ENCODE measurements around the gene TMEM50B. TPM values are rescaled to one million over a fixed set of nuclear protein-coding genes. Genes with fewer than 3 reads are reported as not detected.

Gene TMEM50B
- total and polyA plus RNA-seq, 5 donors, result 37.0 to 49.3 (median 40.7) TPM

- intact Hi-C loops (cut with DNase I), result no loop called here
- H3K27ac ChIP-seq (ENCODE audit: low read length), result no peak overlapping the region
- H3K27me3 ChIP-seq (ENCODE audit: control insufficient read depth, insufficient read depth), result no peaks in the 10 kb centered on the region
- 60% methylated on average over 7 of the region's 7 CpGs for WGBS
- ATAC-seq, result no peak
- no peak for DNase-seq
- H3K9me3 ChIP-seq (ENCODE audit: control insufficient read depth, low read length), result no peaks in the 10 kb centered on the region
- no peaks in the 10 kb centered on the region for H3K4me1 ChIP-seq (ENCODE audit: control insufficient read depth, insufficient read depth, low read length)
- no peak overlapping the region for H3K4me3 ChIP-seq (ENCODE audit: low read length)
Observed at GRCh38 chr21:33496345-33496744, 16.6 kb upstream of the TMEM50B start.

DNA sequence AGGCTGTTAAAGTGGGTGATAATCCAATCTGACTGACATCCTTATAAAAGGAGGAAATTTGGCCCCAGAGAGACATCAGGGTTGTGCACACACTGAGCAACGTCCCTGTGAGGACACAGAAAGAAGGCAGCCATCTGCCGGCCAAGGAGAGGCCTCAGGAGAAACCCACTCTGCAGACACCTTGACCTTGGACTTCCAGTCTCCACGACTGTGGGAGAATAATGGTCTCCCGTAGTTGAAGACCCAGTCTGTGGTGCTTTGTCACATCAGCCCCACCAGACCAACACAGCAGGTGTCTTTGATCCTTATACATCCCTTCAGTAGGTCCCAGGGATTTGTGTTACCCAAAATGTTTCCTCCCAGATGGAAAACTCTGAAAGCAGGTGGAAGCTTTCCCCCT, 16.0 kb upstream of the TMEM50B start:
- no peak for ATAC-seq
- Histone ChIP-seq H3K27me3 (ENCODE audit: control insufficient read depth, insufficient read depth) (no peaks in the 10 kb centered on the region), H3K9me3 (ENCODE audit: control insufficient read depth, low read length) (no peaks in the 10 kb centered on the region), H3K4me3 (ENCODE audit: low read length) (no peak overlapping the region), H3K27ac (ENCODE audit: low read length) (no peak overlapping the region), H3K4me1 (ENCODE audit: control insufficient read depth, insufficient read depth, low read length) (no peaks in the 10 kb centered on the region)
- WGBS, result 44% methylated on average over 4 of the region's 4 CpGs
- DNase-seq, result no peak
- intact Hi-C loops (cut with DNase I), result no loop called here

- ATAC-seq (no peak), DNase-seq (no peak)
- no peak overlapping the region for H3K27ac ChIP-seq (ENCODE audit: low read length)
- no peak overlapping the region for H3K4me3 ChIP-seq (ENCODE audit: low read length)
- no peaks in the 10 kb centered on the region for H3K9me3 ChIP-seq (ENCODE audit: control insufficient read depth, low read length)
- H3K4me1 ChIP-seq (ENCODE audit: control insufficient read depth, insufficient read depth, low read length), result no peaks in the 10 kb centered on the region
- no peaks in the 10 kb centered on the region for H3K27me3 ChIP-seq (ENCODE audit: control insufficient read depth, insufficient read depth)
- 76% methylated on average over 3 of the region's 3 CpGs for WGBS
- intact Hi-C loops (cut with DNase I), result no loop called here
Observed at GRCh38 chr21:33493756-33494155, 14.0 kb upstream of the TMEM50B start.

- Histone ChIP-seq H3K27me3 (ENCODE audit: control insufficient read depth, insufficient read depth) (no peaks in the 10 kb centered on the region), H3K4me3 (ENCODE audit: low read length) (no peak overlapping the region), H3K4me1 (ENCODE audit: control insufficient read depth, insufficient read depth, low read length) (no peaks in the 10 kb centered on the region), H3K9me3 (ENCODE audit: control insufficient read depth, low read length) (no peaks in the 10 kb centered on the region), H3K27ac (ENCODE audit: low read length) (no peak overlapping the region)
- no peak for ATAC-seq
- intact Hi-C loops (cut with DNase I), result no loop called here
- 57% methylated on average over 2 of the region's 2 CpGs for WGBS
- DNase-seq, result no peak
Observed at GRCh38 chr21:33492571-33492970, 12.8 kb upstream of the TMEM50B start.

DNA sequence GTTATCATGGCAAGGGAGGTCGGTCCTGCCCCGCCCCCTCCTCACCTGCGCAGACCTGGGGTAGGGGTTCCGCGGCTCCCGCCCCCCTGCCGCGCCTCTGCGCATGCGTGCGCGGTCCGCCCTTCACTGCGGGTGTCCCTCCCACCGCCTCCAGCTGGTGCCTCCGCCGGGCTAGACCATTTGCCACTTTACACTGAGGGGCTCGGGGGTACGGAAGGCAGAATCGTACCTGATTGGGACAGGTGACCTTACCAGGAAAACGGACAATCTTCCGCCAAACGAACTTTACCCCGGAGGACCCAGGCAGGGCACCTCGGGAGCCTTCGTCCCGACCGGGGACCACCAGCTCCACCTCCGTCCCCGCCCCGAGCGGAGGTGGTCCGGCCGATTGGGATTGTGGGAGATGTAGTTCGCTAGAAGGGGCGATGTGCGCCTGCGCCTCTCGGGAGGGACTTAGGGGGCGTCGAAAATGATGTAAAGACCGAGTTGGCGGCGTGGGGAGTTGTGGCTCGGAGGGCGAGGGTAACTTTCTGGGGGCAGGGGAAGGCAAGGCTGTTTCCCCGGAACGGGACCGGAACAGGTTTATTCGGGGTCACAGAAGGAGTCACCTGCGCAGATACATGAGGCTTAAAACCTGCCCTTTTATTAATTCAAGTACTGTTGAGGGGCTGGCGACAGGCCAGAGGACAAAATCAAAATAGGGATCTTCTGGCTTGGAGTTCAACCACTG, 11.8 kb upstream of the TMEM50B start, which contains the start of gene DNAJC28:
TSS of gene DNAJC28 (minus strand) at position 344 of the 730 bp plus-strand sequence. CDS start 2,323 bp downstream, outside the sequence.
- Histone ChIP-seq H3K4me3 (ENCODE audit: low read length) (peak within 1 kb of the TSS; percentile 53), H3K27me3 (ENCODE audit: control insufficient read depth, insufficient read depth) (no peaks in the 10 kb centered on the region), H3K4me1 (ENCODE audit: control insufficient read depth, insufficient read depth, low read length) (no peaks in the 10 kb centered on the region), H3K9me3 (ENCODE audit: control insufficient read depth, low read length) (no peaks in the 10 kb centered on the region), H3K27ac (ENCODE audit: low read length) (peak within 1 kb of the TSS; percentile 55)
- DNase-seq, result peak; percentile 95 to 98 (median 97)
- intact Hi-C loops (cut with DNase I), result no loop called here
- under 1% methylated on average over 52 of the region's 52 CpGs for WGBS
- ATAC-seq, result peak; percentile 99

DNA sequence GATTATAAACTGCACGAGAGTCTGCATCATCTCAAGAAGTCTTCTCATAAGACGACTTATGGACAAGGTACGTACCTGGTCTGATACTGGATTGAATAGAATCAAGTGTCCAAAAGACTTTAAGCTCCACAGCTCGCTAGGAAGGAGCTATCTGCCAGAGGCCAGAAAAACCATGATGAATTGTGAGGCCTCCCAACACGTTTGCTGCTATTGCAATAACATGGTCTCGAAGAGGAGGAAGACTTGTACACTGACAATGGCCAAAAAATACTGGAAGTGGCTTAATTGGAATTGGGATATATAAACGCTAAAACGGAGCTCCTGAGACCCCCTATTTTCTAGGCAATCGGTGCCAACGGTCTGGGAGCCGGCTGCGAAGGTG, 11.2 kb upstream of the TMEM50B start:
- H3K27me3 ChIP-seq (ENCODE audit: control insufficient read depth, insufficient read depth), result no peaks in the 10 kb centered on the region
- no peak for ATAC-seq
- H3K4me3 ChIP-seq (ENCODE audit: low read length), result peak overlapping the region; percentile 53
- DNase-seq, result no peak
- no peaks in the 10 kb centered on the region for H3K9me3 ChIP-seq (ENCODE audit: control insufficient read depth, low read length)
- intact Hi-C loops (cut with DNase I), result no loop called here
- no peak overlapping the region for H3K27ac ChIP-seq (ENCODE audit: low read length)
- WGBS, result 12% methylated on average over 12 of the region's 12 CpGs
- H3K4me1 ChIP-seq (ENCODE audit: control insufficient read depth, insufficient read depth, low read length), result no peaks in the 10 kb centered on the region

DNA sequence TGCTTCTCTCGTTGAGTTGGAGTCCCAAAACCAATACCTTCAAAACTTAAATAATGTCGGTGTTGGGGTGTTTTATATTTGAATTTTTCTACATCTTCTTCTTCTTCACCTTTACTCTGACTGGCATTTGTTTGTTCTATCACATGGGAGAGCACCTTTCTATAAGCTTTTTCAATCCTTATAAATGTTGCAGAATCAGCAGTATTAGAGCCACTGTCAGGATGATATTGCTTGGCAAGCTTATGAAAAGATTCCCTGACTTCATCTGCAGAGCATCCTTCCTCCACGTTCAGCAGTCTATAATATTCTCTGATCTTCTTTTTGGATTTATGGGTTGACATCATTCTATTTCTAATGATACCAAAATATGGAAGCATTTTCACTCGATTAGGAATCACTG, 9.2 kb upstream of the TMEM50B start:
- no peaks in the 10 kb centered on the region for H3K27me3 ChIP-seq (ENCODE audit: control insufficient read depth, insufficient read depth)
- DNase-seq, result no peak
- WGBS, result 93% methylated on average over 4 of the region's 4 CpGs
- H3K4me1 ChIP-seq (ENCODE audit: control insufficient read depth, insufficient read depth, low read length), result no peaks in the 10 kb centered on the region
- ATAC-seq, result no peak
- no peak overlapping the region for H3K27ac ChIP-seq (ENCODE audit: low read length)
- H3K4me3 ChIP-seq (ENCODE audit: low read length), result no peak overlapping the region
- no peaks in the 10 kb centered on the region for H3K9me3 ChIP-seq (ENCODE audit: control insufficient read depth, low read length)
- intact Hi-C loops (cut with DNase I), result no loop called here

DNA sequence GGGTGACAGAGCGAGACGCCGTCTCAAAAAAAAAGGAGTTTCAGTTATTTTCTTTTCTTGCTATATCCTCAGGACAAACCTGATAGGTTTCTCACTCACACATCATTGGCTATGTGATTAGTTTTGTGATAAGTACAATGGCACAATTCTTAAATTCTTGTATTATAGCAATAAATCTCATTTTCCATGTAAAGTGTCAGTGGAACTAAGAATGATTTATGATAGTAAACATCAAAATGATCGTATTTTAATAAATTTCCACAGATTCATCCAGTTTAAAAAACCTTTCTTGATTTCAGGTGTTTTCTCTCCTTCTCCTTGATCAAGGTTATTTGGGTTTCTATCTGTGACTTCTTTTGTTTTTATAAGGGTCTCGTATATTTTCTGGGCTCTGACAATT, 8.2 kb upstream of the TMEM50B start:
- WGBS, result 96% methylated on average over 5 of the region's 5 CpGs
- intact Hi-C loops (cut with DNase I), result no loop called here

GRCh38 chr21:33481314-33481943, 1.7 kb upstream of the TMEM50B start:
- DNase-seq (peak in 1 of 3 donors; percentile 30), ATAC-seq (no peak)
- Histone ChIP-seq H3K4me3 (ENCODE audit: low read length) (no peak overlapping the region), H3K4me1 (ENCODE audit: control insufficient read depth, insufficient read depth, low read length) (peaks cover 5% of the 10 kb centered on the region), H3K27ac (ENCODE audit: low read length) (no peak overlapping the region), H3K27me3 (ENCODE audit: control insufficient read depth, insufficient read depth) (no peaks in the 10 kb centered on the region), H3K9me3 (ENCODE audit: control insufficient read depth, low read length) (no peaks in the 10 kb centered on the region)
- intact Hi-C loops (cut with DNase I), result no loop called here
- 86% methylated on average over 9 of the region's 9 CpGs for WGBS

More for the DNA sequence above, 8.2 kb upstream of the TMEM50B start:
- Histone ChIP-seq H3K4me1 (ENCODE audit: control insufficient read depth, insufficient read depth, low read length) (no peaks in the 10 kb centered on the region), H3K27me3 (ENCODE audit: control insufficient read depth, insufficient read depth) (no peaks in the 10 kb centered on the region), H3K9me3 (ENCODE audit: control insufficient read depth, low read length) (no peaks in the 10 kb centered on the region), H3K4me3 (ENCODE audit: low read length) (no peak overlapping the region), H3K27ac (ENCODE audit: low read length) (no peak overlapping the region)
- ATAC-seq (no peak), DNase-seq (no peak)

- Histone ChIP-seq H3K4me3 (ENCODE audit: low read length) (peak overlapping the region; percentile 71), H3K4me1 (ENCODE audit: control insufficient read depth, insufficient read depth, low read length) (peaks cover 5% of the 10 kb centered on the region), H3K27me3 (ENCODE audit: control insufficient read depth, insufficient read depth) (no peaks in the 10 kb centered on the region), H3K9me3 (ENCODE audit: control insufficient read depth, low read length) (no peaks in the 10 kb centered on the region), H3K27ac (ENCODE audit: low read length) (peak overlapping the region; percentile 95)
- ATAC-seq, result no peak
- 31% methylated on average over 17 of the region's 17 CpGs for WGBS
- DNase-seq, result no peak
- intact Hi-C loops (cut with DNase I), result no loop called here
Observed at GRCh38 chr21:33480481-33481103, 818 bp upstream of the TMEM50B start.

All from right cardiac atrium (tissue), 5 donors.